ENCODE results near the gene TOPORS.
"Not testable (repeated sequence)": the region's sequence is repeated elsewhere in the genome, so short reads cannot be mapped to it uniquely, and the experiment has no call there.

TOPORS gene

DNA sequence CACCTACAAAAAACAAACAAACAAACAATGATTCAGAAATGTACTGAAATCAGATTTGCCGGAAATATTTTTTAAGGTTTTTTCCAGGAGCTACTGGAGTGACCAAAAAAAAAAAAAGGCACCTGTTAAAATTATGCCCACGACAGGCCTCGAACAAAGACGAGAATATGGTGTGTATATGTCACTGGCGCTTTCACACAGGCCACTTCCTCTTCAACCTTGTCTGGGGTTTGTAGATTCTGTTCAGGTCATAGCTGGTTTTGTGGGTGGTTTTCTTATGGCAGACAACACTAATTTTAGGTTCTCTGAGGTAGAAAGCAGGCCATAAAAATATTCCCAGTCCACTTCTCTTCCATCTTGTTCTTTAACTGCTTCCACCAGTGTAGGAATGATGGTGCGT, 13.6 kb upstream of the TOPORS start:
- DNase-seq: no peak

DNA sequence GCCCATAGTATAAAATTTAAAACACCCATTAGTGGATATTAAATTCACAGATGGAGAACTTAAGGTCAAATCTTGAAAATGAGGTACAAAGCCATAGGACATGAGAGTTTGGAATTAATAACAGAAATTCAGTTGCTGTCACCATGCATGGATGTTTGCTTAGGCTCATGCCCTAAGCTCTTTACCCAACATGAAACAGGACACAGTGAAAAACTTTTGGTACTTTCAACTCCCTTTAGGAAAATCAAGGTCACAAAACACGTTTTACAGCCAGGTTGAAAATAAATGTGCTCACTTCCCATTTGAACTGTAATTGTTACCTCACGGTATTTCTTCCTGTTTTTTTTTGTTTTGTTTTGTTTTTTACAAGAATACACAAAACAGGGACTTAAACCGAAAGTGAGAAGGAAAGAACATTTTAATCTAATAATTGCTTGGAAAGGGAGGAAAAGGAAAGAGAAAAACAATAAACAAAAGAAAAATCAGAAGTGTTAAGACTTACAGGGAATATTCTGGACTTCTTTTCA, 6.1 kb upstream of the TOPORS start:
- DNase-seq: no peak

DNA sequence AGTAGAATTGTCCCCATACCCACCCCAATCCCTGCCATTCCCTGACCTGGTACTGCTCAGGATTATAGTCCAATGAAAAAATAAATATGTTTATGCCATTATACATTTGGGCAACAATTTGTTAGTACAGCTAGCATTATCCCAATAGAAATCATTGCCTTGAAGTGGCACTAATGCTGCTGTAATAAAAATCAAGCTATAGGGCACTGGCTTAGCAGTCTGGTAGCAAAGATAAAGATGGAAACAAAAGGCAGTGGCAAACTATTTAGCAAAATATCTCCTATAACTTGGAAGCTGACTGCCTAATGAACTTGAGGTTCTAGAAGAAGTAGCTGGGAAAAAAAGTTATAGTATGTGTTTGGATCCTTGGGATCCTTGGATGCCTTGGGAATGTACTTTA, 2.2 kb upstream of the TOPORS start:
- no peak for DNase-seq

DNA sequence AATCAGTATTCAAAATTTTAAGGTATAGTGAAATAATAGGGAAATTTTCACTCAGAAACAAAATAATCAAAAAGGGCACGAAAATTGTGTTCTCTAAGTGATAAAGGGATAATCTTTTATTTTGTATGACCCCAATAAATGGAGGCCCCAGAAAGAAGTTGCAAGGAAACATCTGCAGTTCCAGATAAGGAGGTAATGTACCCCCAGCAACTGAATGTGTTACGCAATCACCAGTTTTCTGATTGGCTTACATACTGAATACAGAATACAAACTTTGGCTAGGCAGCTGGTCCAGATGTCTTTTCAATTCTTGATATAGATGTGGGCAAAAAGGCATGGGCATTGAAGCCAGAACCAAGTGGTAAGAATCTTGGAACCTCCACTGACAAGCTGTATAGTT, 1.7 kb upstream of the TOPORS start:
- no peak for DNase-seq

DNA sequence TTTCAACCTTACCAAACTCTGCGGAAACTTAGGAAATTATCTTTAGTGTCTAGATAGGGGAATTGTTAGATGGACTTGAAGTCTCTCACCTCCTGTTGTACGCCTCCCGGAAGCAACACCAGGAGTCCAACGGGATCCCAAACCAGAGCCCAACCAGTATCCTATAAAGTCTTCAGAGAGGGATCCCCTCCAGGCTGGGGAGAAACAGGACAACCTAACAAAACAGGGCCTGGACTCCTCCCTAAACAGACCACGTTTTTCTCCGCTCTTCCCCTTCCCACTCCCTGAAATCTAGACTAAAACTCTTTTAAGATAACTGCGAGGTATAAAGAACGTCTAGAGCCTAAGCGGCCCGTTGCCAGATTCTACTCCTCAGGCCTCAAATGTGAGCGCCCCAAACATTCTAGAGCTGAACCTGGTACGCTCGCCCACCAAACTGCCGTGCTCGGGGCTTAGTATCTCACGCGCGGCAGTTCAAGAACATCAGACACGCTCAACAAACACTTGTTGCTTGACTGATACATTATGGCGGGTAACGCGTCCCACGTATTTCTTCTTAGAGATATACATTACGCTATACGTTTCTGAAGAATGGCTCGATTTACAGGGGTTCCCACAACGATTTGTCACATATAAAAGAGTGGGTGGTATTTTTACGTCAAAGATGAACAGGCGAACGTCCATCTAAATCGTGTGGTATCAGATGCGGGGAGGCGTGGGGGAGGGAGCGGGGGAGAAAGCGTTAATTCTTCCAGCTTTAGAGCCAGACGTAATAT, 922 bp downstream of the TOPORS start:
- DNase-seq: peak; percentile 41 to 50

DNA sequence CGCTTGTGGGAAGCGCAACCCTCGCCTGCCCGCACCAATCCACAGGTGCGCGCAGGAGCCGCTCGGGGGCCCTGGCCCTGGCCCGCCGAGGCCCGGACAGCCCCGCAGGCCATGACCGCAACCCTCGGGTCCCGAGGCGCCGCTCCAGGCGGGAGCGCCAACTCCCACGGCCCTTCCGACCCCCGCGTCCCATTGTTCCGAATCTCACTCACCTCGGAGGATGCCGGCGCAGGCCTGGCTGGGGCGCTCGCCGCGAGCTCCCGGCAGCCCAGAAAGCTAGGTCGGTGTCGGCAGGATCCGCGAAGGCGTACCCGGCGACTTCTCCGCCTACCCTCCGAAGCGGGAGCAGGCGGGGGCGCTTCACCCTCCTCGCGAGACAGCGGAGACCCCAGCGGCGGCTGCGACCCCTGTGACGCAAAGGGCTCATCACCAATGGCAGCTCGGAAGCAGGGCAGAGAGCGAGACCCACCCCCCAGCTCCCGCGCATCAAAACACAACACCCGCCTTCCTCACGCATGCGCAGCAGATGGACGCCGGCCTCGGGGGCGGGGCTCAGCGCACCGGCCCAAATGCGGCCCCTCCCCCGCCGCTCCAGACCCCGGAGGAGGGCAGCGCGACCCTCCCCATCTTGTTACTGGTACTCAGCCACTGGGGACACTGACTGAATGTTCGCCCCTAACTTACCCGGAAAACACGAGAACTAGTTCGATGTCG, 1.7 kb downstream of the TOPORS start:
- DNase-seq: peak; percentile 89 to 94

DNA sequence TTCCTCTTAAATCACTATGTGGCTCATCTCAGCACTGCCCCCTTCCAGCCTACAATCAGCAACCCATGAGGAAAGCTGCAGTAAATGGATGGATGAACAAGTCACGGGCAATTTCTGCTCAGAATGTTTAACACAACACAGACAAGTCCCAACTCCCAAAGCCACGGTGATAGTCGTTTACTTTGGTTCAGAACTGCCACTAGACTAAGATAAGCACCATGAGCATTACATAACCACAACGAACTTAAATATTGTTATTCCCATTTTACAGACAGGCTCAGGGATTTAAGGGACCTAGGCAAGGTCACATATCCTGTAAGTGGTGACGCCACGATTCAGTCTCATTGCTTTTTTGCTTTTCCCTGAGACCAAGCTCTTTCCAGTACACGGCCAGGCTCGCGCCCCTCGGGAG, 2.2 kb downstream of the TOPORS start:
- DNase-seq: no peak

DNA sequence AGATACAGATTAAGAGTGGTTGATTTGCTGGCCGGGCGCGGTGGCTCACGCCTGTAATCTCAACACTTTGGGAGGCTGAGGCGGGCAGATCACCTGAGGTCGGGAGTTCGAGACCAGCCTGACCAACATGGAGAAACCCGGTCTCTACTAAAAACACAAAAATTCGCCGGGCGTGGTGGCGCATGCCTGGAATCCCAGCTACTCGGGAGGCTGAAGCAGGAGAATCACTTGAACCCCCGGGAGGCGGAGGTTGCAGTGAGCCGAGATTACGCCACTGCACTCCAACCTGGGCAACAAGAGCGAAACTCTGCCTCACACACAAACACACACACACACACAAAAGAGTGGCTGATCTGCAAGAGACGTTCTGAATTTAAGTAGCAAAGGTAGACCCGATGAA, 4.2 kb downstream of the TOPORS start:
- DNase-seq: not testable (repeated sequence)

DNA sequence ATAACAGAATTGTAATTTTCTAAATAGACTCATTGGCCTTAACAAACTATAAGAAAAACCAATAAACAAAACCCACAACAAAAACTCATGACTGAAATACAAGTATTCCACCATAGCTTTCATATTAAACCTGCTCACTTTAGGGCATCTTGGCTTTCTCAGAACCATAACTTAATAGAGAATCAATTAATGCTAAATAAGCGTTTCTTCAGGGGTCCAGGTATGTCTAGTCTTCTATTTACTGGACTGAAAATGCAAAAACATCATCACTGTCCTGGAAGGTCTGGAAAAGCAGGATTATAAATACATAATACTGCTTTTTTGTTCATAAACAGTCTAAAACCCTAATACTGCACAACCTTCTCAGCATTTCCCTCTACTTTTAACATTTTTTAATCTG, 6.5 kb downstream of the TOPORS start:
- DNase-seq: no peak

DNA sequence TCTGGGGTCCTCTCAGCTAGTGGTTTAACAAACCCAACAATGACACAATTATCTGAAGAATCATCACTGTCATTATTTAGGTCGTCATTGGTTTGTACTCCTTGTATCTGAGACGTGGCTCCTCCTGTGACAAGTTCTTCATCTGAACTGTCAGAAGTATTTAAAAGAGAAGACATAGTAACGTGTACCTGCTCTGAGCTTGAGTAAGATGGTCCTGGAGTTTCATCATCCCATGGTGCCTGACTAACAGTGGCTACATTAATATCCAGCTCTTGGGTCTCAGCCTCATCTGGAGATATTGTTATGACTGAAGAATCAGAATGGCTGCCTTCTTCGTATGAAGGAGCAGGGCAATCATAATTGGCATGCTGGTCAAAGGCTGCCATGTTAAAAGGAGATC, 9.3 kb downstream of the TOPORS start:
- DNase-seq: no peak

DNA sequence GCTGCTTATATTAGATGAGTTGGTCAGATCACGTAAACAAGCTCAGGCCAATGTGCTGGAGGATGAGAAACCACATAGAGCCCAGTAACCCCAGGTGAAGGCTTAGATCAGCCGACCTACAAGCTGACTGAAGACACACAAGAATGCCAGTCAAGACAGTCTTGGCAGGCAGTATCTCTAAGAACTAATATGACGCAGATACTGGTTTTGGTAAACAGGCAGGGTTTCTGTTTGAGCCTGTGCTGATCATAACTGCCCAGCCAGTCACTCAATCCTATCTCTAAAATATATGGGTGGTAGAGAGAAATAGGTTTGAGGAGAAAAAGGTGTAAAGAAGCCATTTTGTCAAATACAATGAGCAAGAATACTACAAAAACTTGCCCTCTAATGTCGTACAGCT, 18.6 kb downstream of the TOPORS start:
- DNase-seq: no peak

DNA sequence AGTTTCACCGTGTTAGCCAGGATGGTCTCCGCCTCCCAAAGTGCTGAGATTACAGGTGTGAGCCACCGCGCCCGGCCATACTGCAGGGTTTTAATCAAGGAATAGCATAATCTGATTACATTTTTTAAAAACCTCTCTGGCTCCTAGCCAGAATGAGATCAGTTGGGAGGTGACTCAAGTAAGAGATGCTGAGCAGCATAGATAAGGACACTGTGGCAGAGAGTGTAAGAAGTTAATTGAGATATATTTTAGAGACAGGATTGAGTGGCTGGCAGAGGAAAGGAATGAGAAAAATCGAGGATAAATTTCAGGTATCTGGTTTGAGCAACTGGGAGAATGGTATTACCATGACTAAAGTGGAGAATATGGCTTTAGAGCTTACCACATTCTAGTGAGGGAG, 19.1 kb downstream of the TOPORS start:
- DNase-seq: no peak

DNA sequence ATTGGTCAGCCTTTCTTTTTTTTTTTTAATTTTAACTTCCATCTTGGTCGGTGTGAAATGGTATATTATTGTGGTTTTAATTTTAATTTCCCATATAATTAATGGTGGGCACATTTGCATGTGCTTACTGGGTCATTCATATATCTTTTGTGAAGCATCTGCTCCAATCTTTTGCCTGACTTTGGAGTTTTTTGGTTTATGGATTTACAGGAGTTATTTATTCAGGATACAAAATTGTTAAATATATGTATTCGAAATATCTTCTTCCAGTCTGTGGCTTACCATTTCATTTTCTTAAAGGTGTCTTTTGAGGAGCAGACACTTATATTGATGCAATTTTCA, 25.7 kb downstream of the TOPORS start:
- no peak for DNase-seq

DNA sequence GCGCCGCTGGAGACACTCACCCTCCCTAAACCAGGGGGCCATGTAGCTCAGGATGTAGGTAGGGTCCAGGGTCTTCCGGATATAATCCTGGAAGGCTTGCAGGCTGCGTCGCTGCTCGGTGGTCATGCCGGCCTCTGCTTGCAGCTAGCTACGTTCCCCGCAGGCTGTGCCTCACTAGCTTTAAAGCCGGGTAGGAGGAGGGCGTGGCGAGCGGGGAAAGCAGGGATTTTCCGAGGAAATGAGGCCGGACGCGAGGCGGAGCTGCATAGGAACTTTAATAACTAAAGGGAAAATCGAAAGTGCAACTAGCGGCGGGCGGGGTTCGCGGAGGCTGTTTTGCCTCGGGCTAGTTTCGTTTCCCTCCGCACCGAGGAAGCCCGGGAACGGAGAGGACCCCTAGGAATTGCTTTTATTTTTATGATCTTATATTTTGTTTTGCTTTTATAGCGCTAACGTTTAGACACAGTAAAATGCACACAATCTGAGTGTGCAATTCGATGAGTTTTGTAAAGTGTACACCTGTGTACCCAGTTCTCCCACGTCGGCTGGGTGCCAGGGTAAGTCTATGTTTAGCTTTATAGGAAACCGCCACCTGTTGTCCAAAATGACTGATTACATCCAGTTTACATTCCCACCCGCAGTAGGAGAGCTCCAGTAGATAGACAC, 26.2 kb downstream of the TOPORS start, which contains the start of gene RIGI:
TSS of gene RIGI (minus strand) at position 156 of the 666 bp plus-strand sequence. CDS start at position 126, 30 bp downstream.
- DNase-seq: peak; percentile 61 to 82

DNA sequence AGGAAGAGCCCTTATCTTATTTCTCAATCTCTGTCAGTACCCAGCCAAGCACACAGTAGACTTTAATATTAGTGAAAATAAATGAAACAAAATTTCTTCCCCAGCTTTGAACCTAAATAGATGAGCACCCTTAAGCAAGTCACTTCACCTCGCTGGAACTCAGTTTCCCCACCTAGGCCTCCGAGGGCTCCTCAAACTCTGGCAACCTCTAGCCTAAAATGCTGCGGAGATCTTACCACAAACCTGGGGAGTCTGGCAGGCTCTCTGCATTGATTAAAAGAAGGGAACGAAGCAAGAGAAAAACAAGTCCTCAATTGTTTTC, 26.7 kb downstream of the TOPORS start:
- DNase-seq: no peak

DNA sequence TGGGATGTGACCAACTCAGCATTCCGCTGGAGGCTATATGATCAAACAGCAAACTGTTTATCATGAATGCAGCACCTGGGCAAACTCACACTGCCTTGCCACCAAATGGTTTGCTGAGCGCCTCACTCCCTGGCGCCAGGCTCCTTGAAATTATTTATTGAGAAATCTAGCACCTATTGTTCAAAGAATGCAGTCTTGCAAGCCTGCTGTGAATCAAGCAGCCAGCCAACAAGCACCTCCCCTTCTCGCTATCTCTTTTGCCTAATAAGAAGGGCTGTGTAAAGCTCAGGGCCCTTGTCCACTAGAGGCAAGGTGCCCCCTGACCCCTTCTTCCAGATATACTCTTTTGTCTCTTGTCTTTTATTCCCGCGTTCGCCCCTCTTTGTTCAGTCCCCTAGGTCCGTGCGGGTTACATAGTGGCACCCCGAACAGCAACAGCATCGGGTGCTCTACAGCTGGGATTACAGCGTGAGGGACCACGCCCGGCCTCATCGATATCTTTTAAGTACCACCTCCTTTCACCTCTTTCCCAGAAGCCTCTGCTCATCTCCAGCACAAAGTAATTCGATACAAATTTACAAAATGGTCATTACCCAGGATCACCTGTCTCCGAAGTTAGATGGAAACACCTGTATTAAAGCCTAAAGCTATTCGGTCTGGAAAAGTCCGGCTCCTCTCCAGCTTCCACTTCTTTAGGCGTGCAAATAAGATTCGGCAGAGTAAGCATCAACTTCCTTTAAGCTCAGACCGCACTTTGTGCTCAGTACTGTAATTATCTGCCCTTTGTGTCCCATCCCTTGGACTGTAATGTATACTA, 27.3 kb downstream of the TOPORS start:
- DNase-seq: no peak

DNA sequence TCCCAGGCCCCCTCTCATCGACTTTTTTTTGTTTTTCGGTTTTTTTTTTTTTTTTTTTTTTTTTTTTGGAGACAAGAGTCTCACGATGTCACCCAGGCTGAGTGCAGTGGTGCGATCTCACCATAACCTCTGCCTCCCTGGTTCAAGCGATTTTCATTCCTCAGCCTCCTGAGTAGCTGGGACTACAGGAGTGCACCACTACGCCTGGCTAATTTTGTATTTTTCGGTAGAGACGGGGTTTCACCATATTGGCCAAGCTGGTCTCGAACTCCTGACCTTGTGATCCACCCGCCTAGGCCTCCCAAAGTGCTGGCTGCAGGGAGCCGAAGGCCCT, 27.9 kb downstream of the TOPORS start:
- not testable (repeated sequence) for DNase-seq

DNA sequence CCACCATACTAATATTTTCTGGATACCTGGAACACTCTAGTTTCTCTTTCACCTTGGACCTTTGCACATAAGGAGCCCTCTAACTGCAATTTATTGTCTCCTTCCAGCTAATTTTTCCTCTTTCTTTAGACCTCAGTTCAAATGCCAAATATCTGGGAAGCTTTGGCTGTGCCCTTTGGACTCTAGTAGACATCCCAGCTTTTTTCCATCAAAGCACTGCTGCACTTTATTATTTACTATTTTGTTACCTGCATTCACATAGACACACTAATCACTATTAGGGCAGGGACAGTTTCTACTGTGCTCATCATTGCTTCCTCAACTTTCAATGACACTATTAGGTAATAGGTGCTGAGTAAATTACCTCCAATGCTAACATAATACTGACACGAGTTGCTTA, 28.5 kb downstream of the TOPORS start:
- DNase-seq: no peak

DNA sequence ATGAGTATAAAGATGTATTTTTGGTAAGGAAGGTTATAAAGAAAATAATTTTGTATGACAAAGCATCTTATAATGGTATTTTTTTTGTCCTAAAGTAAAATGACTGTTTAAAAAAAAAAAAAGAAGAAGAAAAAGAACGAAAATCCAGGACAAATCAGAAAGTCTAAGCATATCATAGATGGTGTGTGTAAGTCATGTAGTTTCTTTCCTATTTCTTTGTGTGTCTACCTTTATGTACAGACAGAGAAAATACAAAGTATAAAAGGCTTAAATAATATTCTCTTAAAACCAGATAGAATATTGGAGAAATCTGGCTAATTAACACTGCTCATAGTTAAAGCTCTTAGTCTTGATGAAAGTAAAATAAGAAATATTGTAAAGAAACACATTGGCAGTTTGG, 34.1 kb downstream of the TOPORS start:
- no peak for DNase-seq

DNA sequence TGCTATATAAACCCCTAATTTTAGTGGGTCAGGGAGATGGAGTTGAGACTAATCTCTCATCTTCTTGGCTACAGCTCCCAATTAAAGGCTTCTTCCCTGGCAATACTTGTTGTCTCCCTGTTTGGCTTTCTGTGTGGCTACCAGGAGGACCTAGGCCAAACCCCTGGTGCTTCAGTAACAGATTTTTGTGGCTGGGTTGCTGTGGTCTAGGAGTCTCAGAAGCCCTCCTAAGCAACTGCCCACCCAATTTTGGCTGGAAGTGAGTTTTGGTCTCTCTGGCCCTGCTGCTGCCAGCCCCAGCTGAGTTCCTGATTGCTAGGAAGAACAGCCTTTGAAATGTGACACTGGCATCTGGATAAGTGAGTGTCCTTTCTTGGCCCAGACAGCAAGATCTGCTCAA, 36.1 kb downstream of the TOPORS start:
- DNase-seq: no peak

DNA sequence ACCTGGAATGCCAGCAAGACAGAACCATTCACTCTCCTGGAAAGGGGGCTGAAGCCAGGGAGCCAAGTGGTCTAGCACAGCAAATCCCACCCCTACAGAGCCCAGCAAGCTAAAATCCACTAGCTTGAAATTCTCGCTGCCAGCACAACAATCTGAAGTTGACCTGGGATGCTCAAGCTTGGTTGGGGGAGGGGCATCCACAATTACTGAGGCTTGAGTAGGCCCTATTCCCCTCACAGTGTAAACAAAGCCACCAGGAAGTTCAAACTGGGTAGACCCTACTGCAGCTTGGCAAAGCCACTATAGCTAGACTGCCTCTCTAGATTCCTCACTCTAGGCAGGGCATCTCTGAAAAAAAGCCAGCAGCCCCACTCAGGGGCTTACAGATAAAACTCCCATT, 43.7 kb downstream of the TOPORS start:
- no peak for DNase-seq

DNA sequence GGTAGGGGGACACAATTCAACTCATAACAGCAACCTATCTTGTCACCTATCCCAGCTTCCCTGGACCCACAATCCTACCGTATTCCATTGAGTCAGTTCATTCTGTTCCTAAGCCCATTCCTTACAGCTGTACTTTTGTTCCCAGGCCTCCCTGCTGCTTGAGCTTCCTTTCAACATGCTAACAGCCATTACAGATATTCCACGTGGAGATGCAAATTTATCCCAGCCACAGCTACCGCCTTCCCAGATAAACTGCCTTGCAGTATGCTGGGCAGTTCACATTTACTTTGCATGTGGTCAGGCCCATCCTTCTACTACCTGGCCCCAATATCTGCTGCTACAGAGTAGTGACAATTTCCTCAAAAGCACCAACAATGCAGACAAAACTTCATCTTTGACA, 49.4 kb downstream of the TOPORS start:
- DNase-seq: no peak

DNA sequence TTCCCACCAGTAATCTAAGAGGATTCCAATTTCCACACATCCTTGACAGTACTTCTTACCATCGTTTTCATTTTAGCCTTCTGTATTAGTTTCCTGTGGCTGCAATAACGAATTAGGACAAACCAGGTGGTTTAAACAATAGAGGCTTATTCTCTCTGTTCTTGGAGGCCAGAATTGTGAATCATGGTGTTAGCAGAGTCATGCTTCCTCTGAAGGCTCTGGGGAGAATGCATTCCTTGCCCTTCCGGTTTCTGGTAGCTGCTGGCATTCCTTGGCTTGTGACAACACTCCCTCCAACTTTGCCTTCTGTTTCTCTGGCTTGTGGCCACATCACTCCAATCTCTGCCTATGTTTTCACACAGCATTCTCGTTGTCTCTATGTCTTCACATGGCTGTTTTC, 49.9 kb downstream of the TOPORS start:
- no peak for DNase-seq

All from stimulated activated CD4-positive, alpha-beta T cell treated with anti-CD3 and anti-CD28 coated beads, Interleukin-4, amount 100 ng/mL, for 4 hours (primary cell).